ENCODE results near the gene VTCN1. TPM values are rescaled to one million over a fixed set of nuclear protein-coding genes. Genes with fewer than 3 reads are reported as not detected.

VTCN1 gene
- total RNA-seq, 2 donors from 2014 or later, result not detected

DNA sequence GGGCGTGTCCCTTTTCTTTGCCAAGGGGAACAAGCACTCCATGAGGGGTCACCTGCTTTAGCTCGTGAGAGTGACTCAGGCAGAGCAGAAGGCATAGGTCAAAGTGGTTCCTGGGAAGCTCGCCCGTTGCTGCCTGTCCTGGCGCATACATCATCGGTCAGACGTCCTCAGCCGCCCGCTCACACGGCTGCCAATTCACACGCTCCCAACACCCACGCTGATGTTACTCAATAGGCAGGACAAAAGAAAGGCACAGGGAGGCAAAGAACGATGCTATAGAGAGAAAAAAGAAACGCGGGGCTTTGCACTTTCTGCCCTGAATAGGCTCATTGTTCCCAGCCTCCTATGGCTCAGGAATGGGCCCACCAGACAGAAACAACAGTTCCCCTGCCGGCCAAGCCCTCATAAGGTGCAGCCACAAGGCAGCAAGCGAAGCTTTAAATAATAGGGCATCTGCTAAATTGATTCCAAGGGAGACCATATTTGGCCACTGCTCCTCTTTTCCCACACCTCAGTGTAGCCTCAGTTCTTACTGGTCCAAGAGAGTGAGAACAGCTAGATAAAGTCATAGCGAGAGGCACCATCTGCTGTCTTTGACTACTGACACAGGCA, 38.7 kb downstream of the VTCN1 start:
- no peak overlapping the region for H3K9ac ChIP-seq (ENCODE audit: low read depth in 2 of 2, low read length in 2 of 2)
- no peaks in the 10 kb centered on the region for H3K27me3 ChIP-seq
- H3K9me3 ChIP-seq, result no peaks in the 10 kb centered on the region
- no peaks in the 10 kb centered on the region for H3K36me3 ChIP-seq
- intact Hi-C loops (cut with DNase I), result no loop called here
- H3K4me3 ChIP-seq, result no peak overlapping the region
- TF ChIP-seq, protein P1, sequence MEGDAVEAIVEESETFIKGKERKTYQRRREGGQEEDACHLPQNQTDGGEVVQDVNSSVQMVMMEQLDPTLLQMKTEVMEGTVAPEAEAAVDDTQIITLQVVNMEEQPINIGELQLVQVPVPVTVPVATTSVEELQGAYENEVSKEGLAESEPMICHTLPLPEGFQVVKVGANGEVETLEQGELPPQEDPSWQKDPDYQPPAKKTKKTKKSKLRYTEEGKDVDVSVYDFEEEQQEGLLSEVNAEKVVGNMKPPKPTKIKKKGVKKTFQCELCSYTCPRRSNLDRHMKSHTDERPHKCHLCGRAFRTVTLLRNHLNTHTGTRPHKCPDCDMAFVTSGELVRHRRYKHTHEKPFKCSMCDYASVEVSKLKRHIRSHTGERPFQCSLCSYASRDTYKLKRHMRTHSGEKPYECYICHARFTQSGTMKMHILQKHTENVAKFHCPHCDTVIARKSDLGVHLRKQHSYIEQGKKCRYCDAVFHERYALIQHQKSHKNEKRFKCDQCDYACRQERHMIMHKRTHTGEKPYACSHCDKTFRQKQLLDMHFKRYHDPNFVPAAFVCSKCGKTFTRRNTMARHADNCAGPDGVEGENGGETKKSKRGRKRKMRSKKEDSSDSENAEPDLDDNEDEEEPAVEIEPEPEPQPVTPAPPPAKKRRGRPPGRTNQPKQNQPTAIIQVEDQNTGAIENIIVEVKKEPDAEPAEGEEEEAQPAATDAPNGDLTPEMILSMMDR (IDR thresholded peaks at IDR 0.05), result no peak
- DNase-seq, result no peak
- no peaks in the 10 kb centered on the region for H3K4me1 ChIP-seq
- no peak overlapping the region for H3K27ac ChIP-seq

DNA sequence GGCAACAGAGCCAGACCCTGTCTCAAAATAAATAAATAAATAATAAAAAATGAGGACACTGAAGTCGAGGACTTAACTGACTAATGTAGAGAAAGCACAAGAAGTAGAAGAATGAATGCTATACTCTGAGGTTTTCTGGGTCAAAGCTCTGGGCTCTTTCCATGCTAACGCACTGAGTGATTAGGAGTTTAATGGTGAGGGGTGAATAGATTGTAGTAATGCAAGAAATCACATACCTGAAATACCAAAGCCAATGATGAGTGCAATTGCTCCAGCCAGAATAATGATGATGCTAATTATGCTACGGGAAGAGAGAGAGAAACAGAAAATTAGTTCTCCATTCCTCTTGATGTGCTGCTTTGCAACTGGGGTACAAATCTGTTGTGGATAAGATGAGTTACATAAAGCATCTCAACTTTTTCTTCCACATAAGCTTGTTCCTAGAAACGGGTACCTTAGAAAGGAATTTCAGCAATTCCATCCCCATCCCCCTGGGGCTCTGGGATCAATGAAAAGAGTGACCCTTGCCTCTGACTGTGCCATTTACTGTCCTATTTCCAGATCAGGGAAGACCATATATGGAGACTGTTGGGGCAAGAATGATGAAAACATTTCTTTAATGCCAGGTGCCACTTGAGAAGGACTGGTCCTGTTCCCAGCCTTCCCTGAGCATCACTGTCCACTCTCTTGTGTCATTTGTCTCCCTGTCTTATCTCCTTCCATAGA, 40.7 kb downstream of the VTCN1 start:
- no peak overlapping the region for H3K9ac ChIP-seq (ENCODE audit: low read depth in 2 of 2, low read length in 2 of 2)
- TF ChIP-seq, protein P1 (IDR thresholded peaks at IDR 0.05), result no peak
- no peaks in the 10 kb centered on the region for H3K9me3 ChIP-seq
- H3K27me3 ChIP-seq, result no peaks in the 10 kb centered on the region
- H3K27ac ChIP-seq, result no peak overlapping the region
- no peaks in the 10 kb centered on the region for H3K36me3 ChIP-seq
- H3K4me3 ChIP-seq, result no peak overlapping the region
- intact Hi-C loops (cut with DNase I), result no loop called here
- H3K4me1 ChIP-seq, result no peaks in the 10 kb centered on the region
- no peak for DNase-seq

DNA sequence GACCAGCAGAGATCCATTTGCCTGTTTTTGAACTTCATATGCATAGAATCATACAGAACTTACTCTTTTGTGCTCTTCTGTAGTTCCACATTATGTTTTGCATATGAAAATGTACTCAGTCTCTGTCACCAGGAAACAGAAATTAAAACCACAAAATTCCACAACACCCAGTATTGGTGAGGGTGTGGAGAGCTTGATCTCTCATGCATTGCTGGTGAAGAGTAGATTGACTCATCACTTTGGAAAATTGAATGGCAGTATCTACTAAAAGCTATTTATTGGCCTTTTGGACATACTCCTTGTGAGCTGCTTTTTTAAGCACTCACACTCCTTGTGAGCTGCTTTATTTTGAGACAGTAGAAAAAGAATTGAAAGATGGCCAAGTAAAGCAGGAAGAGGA, 43.3 kb downstream of the VTCN1 start:
- no peak overlapping the region for H3K4me3 ChIP-seq
- H3K9me3 ChIP-seq, result no peaks in the 10 kb centered on the region
- no peaks in the 10 kb centered on the region for H3K27me3 ChIP-seq

DNA sequence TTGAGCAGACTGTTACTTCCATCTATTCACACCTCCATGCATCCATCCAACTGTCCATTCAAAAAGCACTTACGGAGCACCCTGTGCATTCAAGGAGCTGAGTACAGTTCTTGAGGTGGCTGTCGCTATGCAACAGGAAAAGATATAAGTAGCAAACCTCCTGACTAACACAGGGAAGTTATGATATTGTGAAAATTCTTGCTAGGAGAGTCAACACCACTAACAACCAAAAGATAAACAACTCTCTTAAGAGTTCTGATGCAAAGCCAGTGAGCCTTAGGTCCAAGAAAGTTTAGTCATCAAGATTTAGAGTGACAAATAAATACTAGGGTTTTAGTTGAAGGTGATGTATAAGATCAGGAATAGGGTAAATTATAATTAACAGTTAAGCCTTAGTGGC, 44.7 kb downstream of the VTCN1 start:
- Histone ChIP-seq H3K4me3 (no peak overlapping the region), H3K9ac (ENCODE audit: low read depth in 2 of 2, low read length in 2 of 2) (no peak overlapping the region), H3K27me3 (no peaks in the 10 kb centered on the region), H3K9me3 (no peaks in the 10 kb centered on the region), H3K36me3 (no peaks in the 10 kb centered on the region), H3K27ac (no peak overlapping the region), H3K4me1 (no peaks in the 10 kb centered on the region)
- TF ChIP-seq, protein P1 (IDR thresholded peaks at IDR 0.05), result no peak
- intact Hi-C loops (cut with DNase I), result no loop called here
- no peak for DNase-seq

More for the DNA sequence above, 43.3 kb downstream of the VTCN1 start:
- no peaks in the 10 kb centered on the region for H3K36me3 ChIP-seq
- no peak for DNase-seq
- H3K9ac ChIP-seq (ENCODE audit: low read depth in 2 of 2, low read length in 2 of 2), result no peak overlapping the region
- TF ChIP-seq, protein P1 (IDR thresholded peaks at IDR 0.05), result no peak
- no peak overlapping the region for H3K27ac ChIP-seq
- intact Hi-C loops (cut with DNase I), result no loop called here
- H3K4me1 ChIP-seq, result no peaks in the 10 kb centered on the region

DNA sequence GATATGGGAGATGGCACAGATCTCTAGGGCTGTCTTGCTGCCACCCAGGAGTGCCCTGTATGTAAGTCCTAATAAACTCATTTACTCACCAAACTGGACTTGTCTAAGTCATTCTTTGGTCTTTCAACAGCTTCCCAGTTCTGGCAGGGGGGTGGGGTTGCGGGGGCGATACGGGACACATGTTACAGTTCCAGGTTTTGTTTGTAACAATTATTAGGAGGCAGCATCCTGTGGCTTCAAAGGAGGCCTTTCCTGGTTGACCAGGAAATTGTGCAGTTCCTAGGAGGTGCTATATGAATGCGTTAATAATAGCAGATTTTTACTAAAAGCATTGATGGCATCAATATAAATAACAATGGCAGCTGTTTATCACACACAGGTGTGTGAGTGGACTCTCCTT, 46.5 kb downstream of the VTCN1 start:
- TF ChIP-seq, protein P1 (IDR thresholded peaks at IDR 0.05), result no peak
- no peaks in the 10 kb centered on the region for H3K4me1 ChIP-seq
- no peak overlapping the region for H3K4me3 ChIP-seq
- no peaks in the 10 kb centered on the region for H3K36me3 ChIP-seq
- H3K9me3 ChIP-seq, result no peaks in the 10 kb centered on the region
- no peak for DNase-seq
- intact Hi-C loops (cut with DNase I), result no loop called here
- H3K9ac ChIP-seq (ENCODE audit: low read depth in 2 of 2, low read length in 2 of 2), result no peak overlapping the region
- no peaks in the 10 kb centered on the region for H3K27me3 ChIP-seq
- no peak overlapping the region for H3K27ac ChIP-seq

All from colonic mucosa (tissue), 4 donors.